ENCODE data around the gene TBC1D22A.
"Not testable (repeated sequence)": the region's sequence is repeated elsewhere in the genome, so short reads cannot be mapped to it uniquely, and the experiment has no call there.

Gene TBC1D22A

DNA sequence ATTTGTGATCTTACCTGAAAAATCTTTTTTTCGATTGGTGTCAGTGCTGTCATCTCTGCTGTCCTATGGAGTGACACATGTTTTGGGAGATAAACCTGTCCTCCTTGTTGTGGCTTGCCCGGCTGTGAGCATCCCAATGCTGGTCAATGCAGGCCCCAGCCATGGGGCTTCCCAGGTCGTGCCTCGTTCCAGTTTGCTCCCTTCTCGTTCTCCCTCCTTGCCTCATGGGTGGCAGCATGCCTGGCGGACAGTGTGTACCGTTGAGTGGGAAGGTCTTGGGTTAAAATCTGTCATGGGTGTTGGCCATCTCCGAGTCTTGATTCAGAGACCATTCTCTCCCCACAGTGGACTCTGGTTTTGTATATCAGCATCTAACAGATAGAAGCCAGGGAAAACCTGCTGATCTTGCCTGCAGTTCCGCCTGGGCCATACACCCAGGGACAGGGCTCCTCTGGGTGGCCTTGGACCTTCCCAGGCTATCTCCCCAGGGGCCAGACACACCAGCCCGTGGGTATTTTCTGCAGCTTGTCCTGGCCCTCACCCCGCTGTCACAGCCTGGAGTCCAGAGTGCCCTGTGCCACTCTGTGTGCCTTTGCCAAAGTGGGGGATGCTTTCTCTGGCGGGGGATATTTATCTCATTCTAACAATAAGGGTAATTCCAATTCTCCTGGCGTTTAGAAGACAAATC lies 208.1 kb downstream of the TBC1D22A start:
- Mint-ChIP-seq H3K4me3 (no peak overlapping the region), H3K4me1 (peaks cover 31% of the 10 kb centered on the region), H3K27me3 (no peaks in the 10 kb centered on the region), H3K27ac (peak overlapping the region; percentile 41), H3K9me3 (no peaks in the 10 kb centered on the region), H3K36me3 (ENCODE audit: low read depth) (peaks cover 6% of the 10 kb centered on the region)
- ATAC-seq (no peak), DNase-seq (no peak)

DNA sequence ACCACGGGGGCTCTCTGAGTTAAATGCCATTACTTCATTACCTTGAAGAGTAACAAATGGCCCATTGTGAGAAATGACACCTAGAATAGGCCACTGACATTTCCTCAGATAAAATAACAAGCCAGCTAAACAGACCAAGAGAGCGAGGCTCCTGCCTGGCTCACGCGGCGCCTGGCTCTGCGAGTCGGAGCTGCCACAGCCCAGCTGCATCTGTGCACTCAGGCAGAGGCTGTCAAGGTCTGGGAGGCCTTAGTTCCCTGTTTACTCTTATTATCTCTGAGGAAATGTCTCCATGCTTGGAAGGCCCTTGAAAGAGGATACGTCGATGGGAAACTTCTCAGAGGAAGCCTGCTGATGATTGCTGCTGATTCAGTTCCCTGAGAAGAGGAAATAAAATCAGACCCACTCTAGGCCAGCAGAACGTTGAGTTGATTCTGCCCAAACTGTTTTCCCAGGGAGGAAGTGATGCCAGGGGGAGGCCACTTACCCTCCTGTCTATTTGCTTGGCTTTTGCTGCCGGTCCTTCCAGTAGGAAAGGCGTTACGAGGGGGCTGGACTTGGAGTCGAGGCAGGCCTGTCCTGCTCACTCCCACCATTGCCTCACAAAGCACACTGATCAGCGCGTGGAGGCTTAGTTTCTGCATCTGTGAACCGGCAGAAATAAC lies 208.8 kb downstream of the TBC1D22A start:
- H3K36me3 Mint-ChIP-seq (ENCODE audit: low read depth), result peaks cover 9% of the 10 kb centered on the region

DNA sequence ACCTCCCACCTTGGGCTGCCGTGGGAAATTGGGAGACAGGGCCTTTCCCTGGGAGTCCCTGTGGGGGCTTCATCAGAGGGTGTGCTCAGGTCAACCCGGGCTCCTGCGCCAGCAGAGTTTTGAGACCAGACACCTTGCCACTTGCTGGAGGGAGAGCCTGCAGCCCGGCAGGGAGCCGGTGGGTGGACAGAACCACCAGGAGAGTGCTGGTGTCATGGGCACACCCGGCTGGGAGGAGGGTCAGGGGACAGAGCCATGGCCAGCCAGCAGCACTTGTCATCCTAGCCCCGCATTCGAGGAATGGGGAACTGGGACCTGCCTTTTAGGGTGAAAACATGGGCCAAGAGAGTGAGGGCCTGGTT lies 209.3 kb downstream of the TBC1D22A start:
- peaks cover 34% of the 10 kb centered on the region for H3K4me1 Mint-ChIP-seq
- DNase-seq (no peak), ATAC-seq (no peak)
- no peaks in the 10 kb centered on the region for H3K27me3 Mint-ChIP-seq
- H3K4me3 Mint-ChIP-seq, result no peak overlapping the region
- no peak overlapping the region for H3K27ac Mint-ChIP-seq
- peaks cover 14% of the 10 kb centered on the region for H3K36me3 Mint-ChIP-seq (ENCODE audit: low read depth)
- H3K9me3 Mint-ChIP-seq, result no peaks in the 10 kb centered on the region

More for the DNA sequence above, 208.8 kb downstream of the TBC1D22A start:
- Mint-ChIP-seq H3K27me3 (no peaks in the 10 kb centered on the region), H3K4me1 (peaks cover 34% of the 10 kb centered on the region), H3K4me3 (no peak overlapping the region), H3K9me3 (no peaks in the 10 kb centered on the region), H3K27ac (no peak overlapping the region)
- DNase-seq (no peak), ATAC-seq (no peak)

DNA sequence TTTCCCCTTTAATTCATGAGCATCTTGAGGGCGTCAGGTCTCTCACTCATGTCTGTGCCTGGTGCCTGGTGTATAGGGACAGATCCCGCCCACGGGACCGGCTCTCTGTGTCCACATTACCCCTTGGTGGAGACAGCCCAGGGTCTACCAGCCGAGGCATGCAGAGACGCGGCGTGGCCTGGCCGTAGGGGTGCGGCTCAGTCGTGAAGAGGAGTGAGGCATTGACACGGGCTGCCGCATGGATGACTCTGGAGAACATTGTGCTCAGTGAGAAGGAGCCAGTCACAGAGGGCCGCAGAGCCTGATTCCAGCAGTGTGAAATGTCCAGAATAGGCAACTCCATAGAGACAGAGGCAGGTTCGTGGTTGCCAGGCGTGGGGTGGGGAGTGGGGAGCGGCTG lies 209.8 kb downstream of the TBC1D22A start:
- no peaks in the 10 kb centered on the region for H3K27me3 Mint-ChIP-seq
- H3K27ac Mint-ChIP-seq, result no peak overlapping the region
- H3K4me3 Mint-ChIP-seq, result no peak overlapping the region
- peaks cover 34% of the 10 kb centered on the region for H3K4me1 Mint-ChIP-seq
- DNase-seq (no peak), ATAC-seq (no peak)
- H3K36me3 Mint-ChIP-seq (ENCODE audit: low read depth), result peaks cover 19% of the 10 kb centered on the region
- no peaks in the 10 kb centered on the region for H3K9me3 Mint-ChIP-seq

DNA sequence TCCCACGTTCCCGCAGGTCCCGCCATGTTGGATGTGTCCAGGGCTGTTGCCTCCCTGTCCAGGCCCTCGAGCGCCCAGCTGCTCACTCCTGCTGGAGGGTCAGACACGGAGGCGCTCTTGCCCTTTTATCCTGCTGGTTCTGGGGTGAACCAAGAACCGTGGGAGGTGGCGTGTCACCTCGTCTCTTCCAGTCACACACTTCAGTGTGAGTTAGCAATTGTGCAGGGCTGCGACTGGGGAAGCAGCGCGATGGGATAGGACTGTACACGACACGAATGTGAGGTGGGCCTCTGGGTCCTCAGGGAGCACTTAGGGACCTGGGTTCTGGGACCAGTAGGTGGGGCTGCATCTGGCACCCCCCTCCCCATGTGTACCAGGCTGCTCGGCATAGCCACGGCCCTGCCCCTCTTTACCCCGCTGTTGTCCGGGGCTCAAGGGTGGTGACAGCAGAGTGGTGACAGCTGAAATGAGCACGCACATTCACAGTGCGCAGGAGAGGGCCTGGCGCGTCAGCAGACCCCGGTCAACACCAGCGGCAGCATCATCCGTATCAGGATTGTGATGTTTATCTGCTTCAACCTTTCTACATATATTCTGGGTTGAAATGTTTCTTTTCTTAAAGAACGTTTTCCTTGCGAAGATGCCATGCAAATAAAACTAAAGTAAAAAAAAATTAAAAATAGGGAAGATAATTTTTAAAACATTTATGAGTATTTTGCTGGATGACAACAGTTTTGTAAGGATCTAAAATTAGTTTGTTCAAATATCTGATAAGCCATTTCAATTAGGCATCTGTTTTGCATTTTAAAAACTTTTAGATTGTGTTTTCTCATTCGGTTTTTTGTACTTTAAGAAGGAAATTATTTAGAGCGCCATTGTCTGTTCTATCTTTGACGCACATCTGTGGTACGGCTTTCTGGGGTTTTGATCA lies 210.7 kb downstream of the TBC1D22A start:
- Mint-ChIP-seq H3K4me1 (peaks cover 30% of the 10 kb centered on the region), H3K4me3 (no peak overlapping the region), H3K9me3 (no peaks in the 10 kb centered on the region), H3K36me3 (ENCODE audit: low read depth) (peaks cover 22% of the 10 kb centered on the region), H3K27me3 (no peaks in the 10 kb centered on the region), H3K27ac (no peak overlapping the region)
- DNase-seq (no peak), ATAC-seq (no peak)

DNA sequence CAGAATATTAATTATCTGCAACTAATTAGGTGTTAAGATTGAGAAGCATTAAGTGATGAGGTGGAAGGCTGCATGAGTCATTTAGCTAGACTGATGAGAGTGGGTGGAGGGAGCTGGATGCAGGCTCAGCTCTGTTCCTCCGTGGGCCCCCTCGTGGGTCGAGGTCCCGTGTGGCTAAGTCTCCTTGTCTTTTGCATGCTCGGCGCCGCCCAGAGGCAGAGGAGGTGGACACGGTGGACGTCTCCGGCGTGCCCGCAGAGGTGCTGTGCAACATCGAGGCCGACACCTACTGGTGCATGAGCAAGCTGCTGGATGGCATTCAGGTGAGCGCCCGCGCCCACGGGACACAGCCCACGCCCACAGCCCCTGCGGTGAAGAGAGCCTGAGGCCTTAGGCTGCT lies 211.6 kb downstream of the TBC1D22A start:
- Mint-ChIP-seq H3K4me1 (peaks cover 25% of the 10 kb centered on the region), H3K36me3 (ENCODE audit: low read depth) (peaks cover 22% of the 10 kb centered on the region), H3K4me3 (no peak overlapping the region), H3K27ac (no peak overlapping the region), H3K27me3 (no peaks in the 10 kb centered on the region), H3K9me3 (no peaks in the 10 kb centered on the region)
- ATAC-seq, result no peak
- DNase-seq, result no peak

DNA sequence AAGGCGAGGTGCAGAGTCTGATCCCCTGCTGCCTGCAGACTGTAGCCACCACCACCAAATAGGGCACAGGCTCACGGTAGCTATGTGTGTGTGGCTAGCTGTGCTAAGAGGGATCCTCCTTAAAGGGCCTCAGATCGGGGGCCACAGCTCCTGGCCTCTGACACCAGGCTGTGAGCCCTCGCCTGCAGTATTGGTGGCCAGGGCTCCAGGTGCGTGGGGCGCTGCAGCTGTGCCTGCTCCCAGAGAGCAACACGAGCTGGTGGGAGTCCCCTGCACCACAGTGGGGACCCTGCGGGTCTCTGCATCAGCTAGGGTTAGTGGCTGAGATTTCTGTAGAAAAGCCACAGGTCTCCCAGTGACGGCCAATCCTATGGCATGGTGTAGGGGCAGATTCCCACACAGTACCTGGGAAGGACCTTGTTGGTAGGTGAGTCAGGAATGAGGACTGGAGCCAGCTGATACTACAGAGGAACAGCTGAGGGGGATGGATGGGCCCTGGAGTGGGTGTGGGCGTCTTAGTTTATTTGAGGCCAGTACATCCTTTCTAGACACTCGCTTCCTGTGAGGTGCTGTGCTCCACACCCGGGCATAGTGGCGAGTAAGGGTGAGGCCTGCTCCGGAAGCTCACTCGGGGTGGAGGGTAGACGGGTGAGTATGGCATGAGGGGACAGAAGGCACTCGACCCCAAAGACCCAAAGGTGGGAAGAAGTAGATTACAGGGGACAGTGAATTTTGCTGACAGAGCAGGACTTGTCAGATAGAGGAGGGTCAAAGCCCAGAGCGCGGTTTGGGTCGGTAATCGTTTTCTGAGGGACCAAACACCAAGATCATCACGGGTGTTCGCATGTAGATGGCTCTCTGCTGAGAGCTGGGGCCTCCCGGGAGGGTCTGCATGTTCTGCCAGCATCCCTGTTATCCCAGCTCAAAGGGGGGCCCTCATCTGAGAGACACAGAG lies 212.5 kb downstream of the TBC1D22A start:
- H3K4me1 Mint-ChIP-seq, result peaks cover 16% of the 10 kb centered on the region
- H3K4me3 Mint-ChIP-seq, result no peak overlapping the region
- no peaks in the 10 kb centered on the region for H3K27me3 Mint-ChIP-seq
- H3K9me3 Mint-ChIP-seq, result no peaks in the 10 kb centered on the region
- no peak overlapping the region for H3K27ac Mint-ChIP-seq
- H3K36me3 Mint-ChIP-seq (ENCODE audit: low read depth), result peaks cover 28% of the 10 kb centered on the region
- DNase-seq (no peak), ATAC-seq (no peak)

DNA sequence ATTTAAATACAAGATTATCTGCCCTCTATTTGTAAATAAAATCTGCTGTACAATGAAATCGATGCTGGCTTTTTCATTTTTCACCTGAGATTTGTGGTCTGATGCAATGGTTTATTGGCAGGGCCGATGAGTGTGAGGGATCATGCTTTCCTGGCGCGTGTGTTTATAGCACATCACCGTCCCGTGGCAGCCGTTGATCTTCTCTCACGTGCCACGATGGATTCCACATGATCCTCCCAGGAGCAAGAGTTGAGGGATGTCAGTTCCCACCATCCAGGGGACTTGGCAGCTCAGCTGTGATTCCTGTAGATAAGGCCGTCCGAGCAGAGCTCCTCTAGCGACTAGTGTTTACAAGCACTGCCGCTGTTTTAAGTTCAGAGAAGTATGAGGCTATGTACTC lies 213.7 kb downstream of the TBC1D22A start:
- no peak overlapping the region for H3K27ac Mint-ChIP-seq
- H3K27me3 Mint-ChIP-seq, result no peaks in the 10 kb centered on the region
- H3K4me3 Mint-ChIP-seq, result no peak overlapping the region
- ATAC-seq, result no peak
- H3K4me1 Mint-ChIP-seq, result peaks cover 9% of the 10 kb centered on the region
- peaks cover 26% of the 10 kb centered on the region for H3K36me3 Mint-ChIP-seq (ENCODE audit: low read depth)
- DNase-seq, result no peak
- no peaks in the 10 kb centered on the region for H3K9me3 Mint-ChIP-seq

DNA sequence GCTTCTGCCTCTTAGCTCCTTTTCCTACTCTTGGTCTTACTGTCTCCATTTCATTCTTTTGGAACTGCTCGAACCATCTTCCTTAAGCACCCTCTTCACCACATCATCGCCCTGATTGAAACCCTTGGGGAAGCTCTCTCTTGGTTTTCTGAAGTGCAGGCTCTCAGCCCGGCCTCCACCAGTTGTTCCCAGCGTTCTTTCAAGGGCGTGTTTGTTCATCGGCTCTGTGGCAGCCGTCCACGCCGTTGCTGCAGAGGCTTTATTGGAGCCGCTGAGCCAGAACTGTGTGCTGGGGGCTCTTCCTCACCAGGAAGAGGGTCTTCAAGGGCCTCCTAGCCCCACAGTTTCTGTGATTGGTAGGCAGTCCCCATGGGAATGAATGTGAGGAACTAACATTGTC lies 214.1 kb downstream of the TBC1D22A start:
- H3K4me3 Mint-ChIP-seq, result no peak overlapping the region
- ATAC-seq (no peak), DNase-seq (no peak)
- H3K27ac Mint-ChIP-seq, result no peak overlapping the region
- H3K27me3 Mint-ChIP-seq, result no peaks in the 10 kb centered on the region
- H3K9me3 Mint-ChIP-seq, result no peaks in the 10 kb centered on the region
- peaks cover 26% of the 10 kb centered on the region for H3K36me3 Mint-ChIP-seq (ENCODE audit: low read depth)
- H3K4me1 Mint-ChIP-seq, result peaks cover 9% of the 10 kb centered on the region

DNA sequence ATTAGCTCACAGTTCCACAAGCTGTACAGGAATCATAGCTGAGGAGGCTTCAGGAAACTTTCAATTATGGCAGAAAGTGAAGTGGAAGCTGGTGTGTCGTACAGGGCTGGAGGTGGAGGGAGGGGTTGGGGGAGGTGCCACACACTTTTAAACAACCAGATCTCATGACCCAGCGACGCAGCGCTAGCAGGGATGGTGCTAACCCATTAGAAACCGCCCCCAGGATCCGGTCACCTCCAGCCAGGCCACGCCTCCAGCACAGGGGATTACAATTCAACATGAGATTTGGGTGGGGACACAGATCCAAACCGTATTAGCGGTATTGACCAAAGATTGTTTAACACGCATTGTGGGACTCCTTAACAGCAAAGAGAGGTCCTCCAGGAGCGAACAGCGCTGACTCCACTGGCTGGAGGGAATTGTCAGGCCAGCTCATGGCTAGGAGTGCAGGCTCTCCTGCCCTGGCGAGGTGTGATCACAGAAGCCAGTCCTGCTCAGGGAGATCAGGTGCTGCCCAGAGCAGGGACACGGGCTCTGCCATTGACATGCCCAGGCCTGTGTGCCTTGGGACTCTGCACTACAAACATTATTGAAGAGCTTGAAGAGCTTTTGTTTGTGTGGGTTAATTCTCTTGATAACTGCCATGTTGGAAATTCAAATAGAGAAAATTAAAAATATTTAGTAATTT lies 215.3 kb downstream of the TBC1D22A start:
- no peak overlapping the region for H3K27ac Mint-ChIP-seq
- peaks cover 26% of the 10 kb centered on the region for H3K36me3 Mint-ChIP-seq (ENCODE audit: low read depth)
- H3K4me1 Mint-ChIP-seq, result peaks cover 9% of the 10 kb centered on the region
- no peak for DNase-seq
- no peaks in the 10 kb centered on the region for H3K27me3 Mint-ChIP-seq
- no peak for ATAC-seq
- H3K4me3 Mint-ChIP-seq, result no peak overlapping the region
- H3K9me3 Mint-ChIP-seq, result no peaks in the 10 kb centered on the region

DNA sequence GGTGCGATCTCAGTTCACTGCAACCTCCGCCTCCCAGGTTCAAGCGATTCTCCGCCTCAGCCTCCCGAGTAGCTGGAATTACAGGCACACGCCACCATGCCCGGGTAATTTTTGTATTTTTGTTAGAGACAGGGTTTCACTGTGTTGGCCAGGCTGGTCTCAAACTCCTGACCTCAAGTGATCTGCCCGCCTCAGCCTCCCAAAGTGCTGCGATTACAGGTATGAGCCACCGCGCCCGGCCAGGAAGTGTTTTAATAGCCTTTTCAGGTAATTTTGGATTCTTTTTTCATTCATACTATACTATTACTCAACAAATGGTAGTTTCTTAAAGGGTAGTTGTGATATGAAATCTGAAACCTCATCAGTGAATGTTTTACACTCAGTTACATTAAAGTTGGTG lies 216.2 kb downstream of the TBC1D22A start:
- not testable (repeated sequence) for ATAC-seq, H3K27ac Mint-ChIP-seq, DNase-seq, H3K9me3 Mint-ChIP-seq, H3K27me3 Mint-ChIP-seq, H3K4me3 Mint-ChIP-seq
- Mint-ChIP-seq H3K4me1 (peaks cover 11% of the 10 kb centered on the region), H3K36me3 (ENCODE audit: low read depth) (peaks cover 29% of the 10 kb centered on the region)

DNA sequence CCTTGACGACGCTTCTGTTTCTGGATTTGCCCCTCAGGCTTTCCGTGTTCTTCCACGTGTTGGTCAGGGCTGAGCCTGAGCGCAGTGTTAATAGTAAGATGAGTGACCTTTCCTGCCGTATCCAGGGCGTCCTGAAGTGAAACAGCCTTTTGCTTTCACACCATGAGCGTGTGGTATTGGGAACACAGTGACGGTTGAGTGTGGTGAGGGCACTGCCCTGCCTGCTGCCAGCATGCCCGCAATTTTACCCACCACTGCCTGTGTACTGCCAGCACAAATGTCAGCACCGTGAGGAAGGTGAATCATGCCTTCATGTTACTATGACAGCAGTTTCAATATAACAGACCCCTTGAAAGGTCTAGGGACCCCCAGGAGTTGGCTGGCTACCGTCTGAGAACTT lies 217.1 kb downstream of the TBC1D22A start:
- Mint-ChIP-seq H3K4me1 (peaks cover 11% of the 10 kb centered on the region), H3K27me3 (no peaks in the 10 kb centered on the region), H3K9me3 (no peaks in the 10 kb centered on the region), H3K27ac (no peak overlapping the region), H3K36me3 (ENCODE audit: low read depth) (peaks cover 31% of the 10 kb centered on the region), H3K4me3 (no peak overlapping the region)
- ATAC-seq (no peak), DNase-seq (no peak)

DNA sequence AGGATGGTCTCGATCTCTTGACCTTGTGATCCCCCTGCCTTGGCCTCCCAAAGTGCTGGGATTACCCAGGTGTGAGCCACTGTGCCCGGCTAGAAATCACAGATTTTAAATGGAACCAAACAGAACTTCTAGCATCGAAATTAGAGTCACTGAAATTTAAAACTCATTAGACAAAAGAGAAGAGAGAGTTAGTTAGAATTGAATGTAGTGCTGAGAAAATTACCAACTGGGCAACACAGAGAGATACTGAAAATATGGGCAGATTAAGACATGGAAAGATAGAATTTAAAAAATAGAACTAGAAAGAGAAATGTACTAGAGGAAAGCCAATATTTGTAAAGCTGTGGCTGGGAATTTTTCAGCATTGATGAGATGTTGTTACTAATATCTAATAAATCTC lies 217.9 kb downstream of the TBC1D22A start:
- H3K36me3 Mint-ChIP-seq (ENCODE audit: low read depth), result peaks cover 27% of the 10 kb centered on the region
- no peak overlapping the region for H3K4me3 Mint-ChIP-seq
- peaks cover 7% of the 10 kb centered on the region for H3K4me1 Mint-ChIP-seq
- ATAC-seq (no peak), DNase-seq (no peak)
- no peaks in the 10 kb centered on the region for H3K27me3 Mint-ChIP-seq
- no peak overlapping the region for H3K27ac Mint-ChIP-seq
- no peaks in the 10 kb centered on the region for H3K9me3 Mint-ChIP-seq
